ENCODE data around the gene CZIB.
A peak's percentile ranks its signal among the peaks of the same experiment; 100 is the strongest.

Gene CZIB

DNA sequence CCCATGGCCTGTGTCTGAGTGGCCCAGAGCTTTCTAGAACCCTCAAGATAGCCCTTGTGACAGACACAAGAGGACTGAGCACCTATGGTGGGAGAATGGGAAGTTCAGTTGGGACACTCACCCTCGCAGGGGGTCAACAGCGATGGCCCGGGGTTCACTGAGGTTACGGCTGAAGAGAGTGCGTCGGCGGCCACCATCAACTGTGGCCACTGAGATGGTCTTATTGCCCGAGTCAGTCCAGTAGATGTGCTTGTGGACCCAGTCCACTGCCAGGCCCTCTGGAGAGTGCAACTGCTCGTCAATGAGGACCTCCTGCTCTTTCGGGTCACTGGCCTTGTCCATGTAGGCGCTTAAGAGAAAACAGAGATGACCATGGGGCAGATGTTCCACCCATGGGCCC is 43.6 kb upstream of the CZIB start:
- no peak overlapping the region for H3K4me3 ChIP-seq (ENCODE audit: low read depth, low read length)
- peaks cover 93% of the 10 kb centered on the region for H3K36me3 ChIP-seq
- no peak for DNase-seq
- no peak overlapping the region for H3K27ac ChIP-seq
- H3K27me3 ChIP-seq (ENCODE audit: insufficient read depth, low read depth, severe bottlenecking), result no peaks in the 10 kb centered on the region
- TF ChIP-seq, protein P1, sequence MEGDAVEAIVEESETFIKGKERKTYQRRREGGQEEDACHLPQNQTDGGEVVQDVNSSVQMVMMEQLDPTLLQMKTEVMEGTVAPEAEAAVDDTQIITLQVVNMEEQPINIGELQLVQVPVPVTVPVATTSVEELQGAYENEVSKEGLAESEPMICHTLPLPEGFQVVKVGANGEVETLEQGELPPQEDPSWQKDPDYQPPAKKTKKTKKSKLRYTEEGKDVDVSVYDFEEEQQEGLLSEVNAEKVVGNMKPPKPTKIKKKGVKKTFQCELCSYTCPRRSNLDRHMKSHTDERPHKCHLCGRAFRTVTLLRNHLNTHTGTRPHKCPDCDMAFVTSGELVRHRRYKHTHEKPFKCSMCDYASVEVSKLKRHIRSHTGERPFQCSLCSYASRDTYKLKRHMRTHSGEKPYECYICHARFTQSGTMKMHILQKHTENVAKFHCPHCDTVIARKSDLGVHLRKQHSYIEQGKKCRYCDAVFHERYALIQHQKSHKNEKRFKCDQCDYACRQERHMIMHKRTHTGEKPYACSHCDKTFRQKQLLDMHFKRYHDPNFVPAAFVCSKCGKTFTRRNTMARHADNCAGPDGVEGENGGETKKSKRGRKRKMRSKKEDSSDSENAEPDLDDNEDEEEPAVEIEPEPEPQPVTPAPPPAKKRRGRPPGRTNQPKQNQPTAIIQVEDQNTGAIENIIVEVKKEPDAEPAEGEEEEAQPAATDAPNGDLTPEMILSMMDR (IDR thresholded peaks at IDR 0.05; ENCODE audit: low read depth, low read length), result no peak
- no peaks in the 10 kb centered on the region for H3K9me3 ChIP-seq (ENCODE audit: severe bottlenecking)

DNA sequence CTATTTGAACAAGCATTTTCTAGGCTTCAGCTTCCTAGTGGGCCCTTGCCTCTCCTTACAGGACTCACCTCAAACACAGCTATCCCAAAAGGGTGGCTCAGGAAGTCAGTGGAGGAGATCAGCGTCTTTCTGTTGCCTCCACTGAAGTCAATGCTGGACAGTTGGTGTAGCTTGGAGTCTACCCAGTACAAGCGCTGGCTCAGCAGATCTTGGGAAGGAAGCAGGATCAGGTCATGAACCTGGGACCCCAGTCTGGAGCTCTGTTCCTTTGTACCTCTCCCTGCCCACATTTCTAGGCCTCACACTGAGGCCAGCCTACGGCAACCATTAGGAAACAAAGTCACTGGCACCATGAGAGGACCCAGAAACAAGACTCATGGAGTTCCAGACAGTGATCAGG is 41.6 kb upstream of the CZIB start:
- TF ChIP-seq, protein P1 (IDR thresholded peaks at IDR 0.05; ENCODE audit: low read depth, low read length), result no peak
- no peak overlapping the region for H3K4me3 ChIP-seq (ENCODE audit: low read depth, low read length)
- H3K27me3 ChIP-seq (ENCODE audit: insufficient read depth, low read depth, severe bottlenecking), result no peaks in the 10 kb centered on the region
- no peak for DNase-seq
- H3K36me3 ChIP-seq, result peaks cover 95% of the 10 kb centered on the region
- H3K9me3 ChIP-seq (ENCODE audit: severe bottlenecking), result no peaks in the 10 kb centered on the region
- H3K27ac ChIP-seq, result peak overlapping the region; percentile 31; the same call in 1 of the 2 replicates

DNA sequence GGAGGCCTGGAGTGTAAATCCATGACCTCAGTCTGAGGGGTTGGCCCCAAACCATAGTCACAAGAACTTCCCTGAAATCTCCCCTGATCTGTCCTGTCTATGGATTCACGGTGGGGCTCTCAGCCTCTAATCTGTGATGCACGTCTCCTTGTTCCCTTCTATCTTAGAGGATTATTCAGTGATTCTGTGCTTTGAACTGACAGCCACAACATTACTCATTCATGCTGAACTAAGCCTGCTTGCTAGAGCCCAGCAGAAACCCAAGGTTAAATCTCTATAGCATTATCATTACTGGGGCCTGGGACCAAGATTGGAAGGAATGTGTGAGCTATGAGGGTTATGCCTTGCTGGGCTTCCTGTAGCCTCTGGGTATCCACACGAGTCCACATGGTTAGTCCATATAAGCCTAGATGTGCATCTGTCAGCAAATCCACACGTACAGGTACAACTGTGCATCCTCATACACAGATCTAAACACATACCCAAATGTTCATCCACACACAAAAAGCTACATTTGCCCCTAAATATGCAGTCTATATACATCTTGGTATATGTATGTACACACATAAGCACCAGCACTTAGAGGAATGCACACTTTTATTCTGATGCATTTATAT is 40.3 kb upstream of the CZIB start:
- Histone ChIP-seq H3K27me3 (ENCODE audit: insufficient read depth, low read depth, severe bottlenecking) (no peaks in the 10 kb centered on the region), H3K4me3 (ENCODE audit: low read depth, low read length) (no peak overlapping the region), H3K36me3 (peaks cover 95% of the 10 kb centered on the region), H3K27ac (peak overlapping the region; percentile 13; the same call in 1 of the 2 replicates), H3K9me3 (ENCODE audit: severe bottlenecking) (no peaks in the 10 kb centered on the region)
- TF ChIP-seq, protein P1 (IDR thresholded peaks at IDR 0.05; ENCODE audit: low read depth, low read length), result no peak
- DNase-seq, result peak; percentile 75

DNA sequence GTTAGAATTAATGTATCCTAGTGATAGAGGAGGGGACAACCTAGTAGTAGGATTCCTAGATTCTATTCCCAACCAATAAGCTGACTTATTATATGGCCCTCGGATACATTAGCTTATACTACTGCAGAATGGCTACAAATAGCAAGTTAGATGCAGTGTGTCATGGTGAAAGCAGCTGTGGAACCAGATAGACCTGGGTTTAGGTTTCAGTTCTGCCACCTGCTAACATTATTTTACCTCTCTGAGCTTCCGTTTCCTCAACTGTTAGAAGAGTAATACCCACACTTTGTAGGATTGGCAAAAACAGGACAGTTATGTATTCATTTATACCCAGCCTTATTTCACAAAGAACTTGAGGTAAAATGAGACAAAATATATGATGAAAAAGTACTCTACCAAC is 39.5 kb upstream of the CZIB start:
- TF ChIP-seq, protein P1 (IDR thresholded peaks at IDR 0.05; ENCODE audit: low read depth, low read length), result no peak
- Histone ChIP-seq H3K9me3 (ENCODE audit: severe bottlenecking) (no peaks in the 10 kb centered on the region), H3K27ac (peak overlapping the region; percentile 28), H3K36me3 (peaks cover 95% of the 10 kb centered on the region), H3K4me3 (ENCODE audit: low read depth, low read length) (no peak overlapping the region), H3K27me3 (ENCODE audit: insufficient read depth, low read depth, severe bottlenecking) (no peaks in the 10 kb centered on the region)
- no peak for DNase-seq

DNA sequence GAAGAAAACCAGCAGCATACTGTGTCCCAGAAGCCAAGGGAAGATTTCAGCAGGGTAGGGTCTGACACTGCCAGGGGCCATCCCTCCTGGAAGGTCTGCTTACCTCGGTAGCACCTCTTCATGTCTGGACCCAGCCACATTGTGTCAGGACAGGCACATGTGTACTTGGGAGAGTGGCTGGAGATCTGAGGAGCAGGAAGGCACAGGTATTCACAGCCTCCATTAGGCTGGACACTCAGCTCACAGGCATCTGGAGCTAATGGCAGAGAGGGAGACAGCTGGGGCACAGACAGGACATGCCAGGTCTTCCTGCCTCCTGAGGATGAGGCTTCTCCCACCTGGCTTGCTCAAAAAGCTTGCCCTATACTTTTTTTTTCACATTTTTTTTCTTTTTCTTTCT is 37.8 kb upstream of the CZIB start:
- Histone ChIP-seq H3K4me3 (ENCODE audit: low read depth, low read length) (no peak overlapping the region), H3K27me3 (ENCODE audit: insufficient read depth, low read depth, severe bottlenecking) (no peaks in the 10 kb centered on the region), H3K36me3 (peaks cover 95% of the 10 kb centered on the region), H3K27ac (no peak overlapping the region), H3K9me3 (ENCODE audit: severe bottlenecking) (no peaks in the 10 kb centered on the region)
- DNase-seq, result no peak
- TF ChIP-seq, protein P1 (IDR thresholded peaks at IDR 0.05; ENCODE audit: low read depth, low read length), result no peak
